Ascending aorta (tissue), 2 donors: ENCODE measurements around the gene TMEM263. TPM values are rescaled to one million over a fixed set of nuclear protein-coding genes. Genes with fewer than 3 reads are reported as not detected.

Experiments used
- DNase-seq, 2 donors: peaks; one replicate each; pipeline ENCODE4 v3.0.0-alpha.2; 2019; ENCODE audit warnings: low spot score in 2 of 2
- H3K27ac ChIP-seq, 2 donors: fragments of 200-600 bp; sonication (generic); one replicate each; pipeline ENCODE4 v1.5.1; 2016 to 2017; ENCODE audit warnings: mild to moderate bottlenecking in 1 of 2
- H3K27me3 ChIP-seq: fragments of 200-600 bp; sonication (generic); one replicate; pipeline ENCODE4 v1.5.1; 2017
- H3K36me3 ChIP-seq, 2 donors: fragments of 200-600 bp; sonication (generic); one replicate each; pipeline ENCODE4 v1.5.1; 2016
- H3K4me1 ChIP-seq, 2 donors: fragments of 200-600 bp; sonication (generic); one replicate each; pipeline ENCODE4 v1.5.1; 2016 to 2017; ENCODE audit warnings: mild to moderate bottlenecking in 1 of 2
- H3K4me3 ChIP-seq, 2 donors: fragments of 200-600 bp; sonication (generic); one replicate each; pipeline ENCODE4 v1.5.1; 2016 to 2017; ENCODE audit warnings: mild to moderate bottlenecking in 1 of 2
- H3K9me3 ChIP-seq, 2 donors: fragments of 200-600 bp; sonication (generic); one replicate each; pipeline ENCODE4 v1.5.1; 2016
- intact Hi-C: fragments of 100-400 bp; cut with DNase I; formaldehyde crosslinking; loops from one replicate; pipeline ENCODE4 v1.15.1; 2023
- total RNA-seq: library from RNA; depleted of rRNA; stranded (reverse); fragments of >200 nt; gene quantifications from one replicate; pipeline ENCODE4 v1.1.0, GENCODE V29; 2016
- TF ChIP-seq, protein P1 (sequence below), 3 experiments: fragments of 200-600 bp in 2 of 3; fragments of 450-650 bp in 1 of 3; sonication (generic) in 2 of 3; IDR thresholded peaks; one replicate each; pipeline ENCODE4 v1.5.1; 2016 to 2019; ENCODE audit warnings: antibody characterized with exemption in 3 of 3, mild to moderate bottlenecking in 1 of 3, moderate library complexity in 1 of 3

TMEM263 gene
- total RNA-seq, 1 donor from 2014 or later = 27.0 TPM

DNA sequence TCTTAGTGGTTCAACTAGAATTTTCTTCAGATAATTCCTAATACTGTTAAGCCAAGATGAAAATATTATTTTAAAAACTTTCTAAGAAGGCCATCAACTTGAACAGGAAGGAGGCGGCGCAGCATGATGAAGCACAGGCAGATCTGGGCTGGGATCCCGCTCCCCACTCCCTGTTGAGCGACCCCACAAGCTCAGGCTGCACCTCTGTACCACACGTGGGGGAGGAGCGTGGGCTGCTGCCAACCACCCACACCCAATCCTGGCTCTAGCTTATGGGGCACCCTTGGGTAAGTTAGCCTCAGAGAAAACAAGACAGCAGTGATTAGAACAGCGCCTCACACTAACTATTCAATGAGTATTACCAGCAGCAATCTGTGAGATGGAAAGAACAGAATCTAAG lies 25.2 kb downstream of the TMEM263 start:
- Histone ChIP-seq H3K9me3 (no peaks in the 10 kb centered on the region), H3K4me1 (peaks cover 10 to 31% of the 10 kb centered on the region in 2 donors), H3K27ac (peak overlapping the region; percentile 48 to 60), H3K27me3 (no peaks in the 10 kb centered on the region), H3K4me3 (no peak overlapping the region), H3K36me3 (no peaks in the 10 kb centered on the region)
- intact Hi-C loops = no loop called here
- TF ChIP-seq, protein P1, sequence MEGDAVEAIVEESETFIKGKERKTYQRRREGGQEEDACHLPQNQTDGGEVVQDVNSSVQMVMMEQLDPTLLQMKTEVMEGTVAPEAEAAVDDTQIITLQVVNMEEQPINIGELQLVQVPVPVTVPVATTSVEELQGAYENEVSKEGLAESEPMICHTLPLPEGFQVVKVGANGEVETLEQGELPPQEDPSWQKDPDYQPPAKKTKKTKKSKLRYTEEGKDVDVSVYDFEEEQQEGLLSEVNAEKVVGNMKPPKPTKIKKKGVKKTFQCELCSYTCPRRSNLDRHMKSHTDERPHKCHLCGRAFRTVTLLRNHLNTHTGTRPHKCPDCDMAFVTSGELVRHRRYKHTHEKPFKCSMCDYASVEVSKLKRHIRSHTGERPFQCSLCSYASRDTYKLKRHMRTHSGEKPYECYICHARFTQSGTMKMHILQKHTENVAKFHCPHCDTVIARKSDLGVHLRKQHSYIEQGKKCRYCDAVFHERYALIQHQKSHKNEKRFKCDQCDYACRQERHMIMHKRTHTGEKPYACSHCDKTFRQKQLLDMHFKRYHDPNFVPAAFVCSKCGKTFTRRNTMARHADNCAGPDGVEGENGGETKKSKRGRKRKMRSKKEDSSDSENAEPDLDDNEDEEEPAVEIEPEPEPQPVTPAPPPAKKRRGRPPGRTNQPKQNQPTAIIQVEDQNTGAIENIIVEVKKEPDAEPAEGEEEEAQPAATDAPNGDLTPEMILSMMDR (IDR thresholded peaks at IDR 0.05) = no peak
- no peak for DNase-seq

DNA sequence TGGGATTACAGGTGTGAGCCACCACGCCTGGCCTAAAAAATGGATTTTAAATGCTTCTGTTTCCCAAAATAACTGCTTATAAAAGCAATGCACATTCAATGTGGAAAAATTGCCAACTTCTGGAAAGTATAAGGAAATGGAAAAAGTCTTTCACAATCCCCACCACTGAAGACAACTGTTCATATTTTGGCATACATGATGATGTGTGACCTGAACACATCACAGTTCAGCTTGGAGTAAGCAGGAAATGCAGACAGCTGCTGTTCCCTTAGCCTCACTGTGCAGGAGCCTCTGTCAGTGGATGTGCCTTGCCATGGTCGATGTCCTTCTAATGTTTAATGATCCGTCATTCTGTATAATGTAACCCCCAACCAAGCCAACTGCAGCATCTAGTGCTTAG lies 26.1 kb downstream of the TMEM263 start:
- Histone ChIP-seq H3K4me3 (no peak overlapping the region), H3K9me3 (no peaks in the 10 kb centered on the region), H3K27ac (no peak overlapping the region), H3K36me3 (no peaks in the 10 kb centered on the region), H3K27me3 (no peaks in the 10 kb centered on the region), H3K4me1 (peaks cover 8 to 24% of the 10 kb centered on the region in 2 donors)
- intact Hi-C loops = no loop called here
- DNase-seq = no peak
- TF ChIP-seq, protein P1 (IDR thresholded peaks at IDR 0.05) = no peak

DNA sequence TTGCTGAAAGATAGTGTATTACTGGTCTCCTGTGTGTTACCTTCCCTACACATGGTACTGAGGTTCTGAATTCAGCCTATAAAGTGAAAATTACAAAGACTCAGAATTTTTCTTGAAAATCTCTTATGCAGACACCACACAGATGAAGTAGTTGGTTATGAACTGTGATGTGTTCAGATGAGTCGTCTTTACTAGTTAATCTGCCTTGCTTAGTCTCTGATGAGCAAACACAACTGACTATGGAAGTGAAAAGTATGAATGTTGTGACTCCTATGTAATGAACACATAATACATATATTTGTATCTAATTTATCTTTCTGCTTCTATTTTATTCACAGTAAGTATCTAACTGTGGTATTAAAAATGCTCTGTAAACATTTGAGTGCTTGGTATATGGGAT lies 26.5 kb downstream of the TMEM263 start:
- no peak for DNase-seq
- intact Hi-C loops = no loop called here
- H3K4me1 ChIP-seq = peaks cover 8 to 21% of the 10 kb centered on the region in 2 donors

DNA sequence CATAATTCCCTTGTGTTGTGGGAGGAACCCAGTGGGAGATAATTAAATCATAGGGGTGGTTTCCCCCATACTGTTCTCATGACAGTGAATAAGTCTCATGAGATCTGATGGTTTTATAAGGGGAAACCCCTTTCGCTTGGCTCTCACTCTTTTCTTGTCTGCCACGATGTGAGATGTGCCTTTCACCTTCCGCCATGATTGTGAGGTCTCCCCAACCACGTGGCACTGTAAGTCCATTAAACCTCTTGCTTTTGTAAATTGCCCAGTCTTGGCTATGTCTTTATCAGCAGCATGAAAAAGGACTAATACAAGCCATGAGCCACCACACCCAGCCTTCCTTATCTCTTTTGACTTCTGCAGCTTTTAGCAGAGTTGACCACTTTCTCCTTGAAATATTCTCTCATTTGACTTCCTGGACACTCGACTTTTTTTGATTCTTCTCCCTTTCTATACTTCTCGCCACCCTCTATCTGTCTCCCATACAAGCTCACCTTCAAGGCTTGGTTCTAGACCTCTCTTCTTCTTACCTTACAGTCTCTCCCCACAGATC lies 29.0 kb downstream of the TMEM263 start:
- Histone ChIP-seq H3K36me3 (no peaks in the 10 kb centered on the region), H3K27me3 (no peaks in the 10 kb centered on the region), H3K27ac (no peak overlapping the region), H3K4me1 (peaks cover 12 to 22% of the 10 kb centered on the region in 2 donors), H3K4me3 (no peak overlapping the region), H3K9me3 (no peaks in the 10 kb centered on the region)
- no peak for DNase-seq
- intact Hi-C loops = no loop called here
- TF ChIP-seq, protein P1 (IDR thresholded peaks at IDR 0.05) = no peak

More for the DNA sequence above, 26.5 kb downstream of the TMEM263 start:
- Histone ChIP-seq H3K27me3 (no peaks in the 10 kb centered on the region), H3K9me3 (no peaks in the 10 kb centered on the region), H3K36me3 (no peaks in the 10 kb centered on the region), H3K4me3 (no peak overlapping the region), H3K27ac (no peak overlapping the region)
- TF ChIP-seq, protein P1 (IDR thresholded peaks at IDR 0.05) = no peak

DNA sequence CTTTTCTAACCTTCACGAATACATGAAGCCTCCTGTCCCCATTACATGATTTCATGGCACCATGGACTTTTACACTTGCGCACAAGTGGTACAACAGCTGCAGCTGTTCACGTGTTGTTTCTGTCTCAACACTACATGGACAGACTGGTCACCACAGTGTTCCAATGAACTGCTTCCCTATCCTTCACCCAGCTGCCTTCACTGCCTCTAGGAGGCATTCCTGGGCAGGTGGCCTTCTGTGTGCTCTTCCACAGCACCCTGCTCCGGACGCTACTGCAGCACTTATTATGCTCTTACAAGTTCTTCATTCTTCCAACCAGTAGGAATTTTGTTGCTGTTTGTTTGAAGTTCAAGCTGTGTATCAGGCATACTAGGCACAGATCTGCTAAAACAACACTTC lies 29.8 kb downstream of the TMEM263 start:
- intact Hi-C loops = no loop called here
- Histone ChIP-seq H3K9me3 (no peaks in the 10 kb centered on the region), H3K27ac (no peak overlapping the region), H3K4me3 (peak overlapping the region in 1 of 2 donors; percentile 69), H3K27me3 (no peaks in the 10 kb centered on the region), H3K36me3 (no peaks in the 10 kb centered on the region), H3K4me1 (peaks cover 12 to 22% of the 10 kb centered on the region in 2 donors)
- DNase-seq = no peak
- TF ChIP-seq, protein P1 (IDR thresholded peaks at IDR 0.05) = no peak

DNA sequence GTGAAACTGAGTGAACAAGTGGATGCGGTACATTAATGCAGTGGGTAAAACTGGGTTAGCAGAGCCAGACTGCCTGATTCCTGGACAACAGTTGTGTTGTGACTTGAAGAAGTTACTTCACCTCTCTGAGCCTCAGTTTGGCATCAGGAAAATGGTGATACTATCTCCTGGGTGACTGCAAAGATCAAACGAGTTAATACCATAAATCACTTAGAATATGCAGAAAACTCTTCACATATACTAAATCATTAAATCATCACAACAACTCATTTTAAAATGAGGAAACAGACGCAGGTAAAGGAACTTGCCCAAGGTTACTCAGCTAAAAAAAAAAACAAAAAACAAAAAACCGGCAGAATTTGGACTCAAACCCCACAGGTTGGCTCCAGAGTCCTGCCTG lies 30.4 kb downstream of the TMEM263 start:
- Histone ChIP-seq H3K9me3 (no peaks in the 10 kb centered on the region), H3K27me3 (no peaks in the 10 kb centered on the region), H3K27ac (peak overlapping the region; percentile 91 to 93)

More for the DNA sequence above, 30.4 kb downstream of the TMEM263 start:
- Histone ChIP-seq H3K4me1 (peaks cover 12 to 20% of the 10 kb centered on the region in 2 donors), H3K36me3 (no peaks in the 10 kb centered on the region), H3K4me3 (peak overlapping the region; percentile 69 to 77)
- DNase-seq = no peak
- TF ChIP-seq, protein P1 (IDR thresholded peaks at IDR 0.05) = no peak
- intact Hi-C loops = loop anchor here (2.0 kb wide), 1 partner anchor 107 kb away; the partner anchor contains the start of gene CRY1
